Panc1 (cell line): ENCODE results near the gene DGLUCY. TPM values are rescaled to one million over a fixed set of nuclear protein-coding genes. Genes with fewer than 3 reads are reported as not detected.

Source experiments
- ATAC-seq: fragments of 200-7000 bp; cut with Tn5 transposase; 2 replicates; pipeline ENCODE4 v1.9.1; 2020; ENCODE audit warnings: mild to moderate bottlenecking, moderate library complexity
- BruUV-seq: library from RNA; stranded (reverse); fragments of 400-500 nt; replicated peaks from 2 replicates; lab custom pipeline; 2021; lab: Mats Ljungman, UMichigan
- CTCF ChIA-PET: fragments of 300-600 bp; sonication (Branson Sonifier 250); formaldehyde crosslinking; loops from one replicate; lab custom pipeline; 2022; ENCODE audit warnings: antibody characterized with exemption; lab: Charles Lee
- POLR2A ChIA-PET: fragments of 300-600 bp; sonication (Branson Sonifier 250); formaldehyde crosslinking; loops from one replicate; lab custom pipeline; 2022; ENCODE audit warnings: antibody characterized with exemption; lab: Charles Lee
- DNase-seq: peaks from one replicate; pipeline ENCODE4 v3.0.0-alpha.2; 2010; ENCODE audit warnings: low read depth, low spot score
- H3K27ac ChIP-seq: 2 replicates; pipeline ENCODE4 v1.5.1; 2011; ENCODE audit warnings: mild to moderate bottlenecking, low read length, inconsistent platforms
- H3K27me3 ChIP-seq: fragments of 200-500 bp; sonication (Bioruptor generic); 2 replicates; pipeline ENCODE4 v1.6.0; 2014; ENCODE audit warnings: low read length, inconsistent platforms; ENCODE audit not compliant: control insufficient read depth, insufficient read depth
- H3K36me3 ChIP-seq: fragments of 200-500 bp; sonication (Bioruptor generic); 2 replicates; pipeline ENCODE4 v1.5.1; 2014; ENCODE audit warnings: inconsistent platforms, mild to moderate bottlenecking, low read length, moderate library complexity; ENCODE audit not compliant: control insufficient read depth, insufficient read depth
- H3K4me1 ChIP-seq: 2 replicates; pipeline ENCODE4 v1.5.1; 2011; ENCODE audit warnings: inconsistent platforms, mild to moderate bottlenecking, low read length, moderate library complexity; ENCODE audit not compliant: control insufficient read depth, insufficient read depth
- H3K4me3 ChIP-seq, 2 experiments: 2 replicates each; pipeline ENCODE4 v1.5.1; 2011 to 2012; ENCODE audit warnings: low read depth in 2 of 2, low read length in 2 of 2, mild to moderate bottlenecking in 2 of 2, inconsistent platforms in 1 of 2, moderate library complexity in 1 of 2
- H3K9me3 ChIP-seq: fragments of 200-500 bp; sonication (Bioruptor generic); 2 replicates; pipeline ENCODE4 v1.5.1; 2014; ENCODE audit warnings: low read depth, mild to moderate bottlenecking, inconsistent platforms, low read length, moderate library complexity; ENCODE audit not compliant: control insufficient read depth, insufficient read depth
- CTCF ChIP-seq: fragments of 450-650 bp; IDR thresholded peaks from 2 replicates; pipeline ENCODE4 v1.5.1; 2017; ENCODE audit warnings: mild to moderate bottlenecking
- POLR2AphosphoS5 ChIP-seq: IDR thresholded peaks from 2 replicates; pipeline ENCODE4 v1.6.1; 2012; ENCODE audit warnings: mild to moderate bottlenecking, low read depth, low read length, moderate library complexity
- REST ChIP-seq, 2 experiments: IDR thresholded peaks; 2 replicates each; pipeline ENCODE4 v1.6.1; 2011 to 2012; ENCODE audit warnings: low read depth in 2 of 2, control low read depth in 1 of 2, low read length in 1 of 2, mild to moderate bottlenecking in 1 of 2, moderate library complexity in 1 of 2; ENCODE audit not compliant: insufficient read depth in 1 of 2
- SIN3A ChIP-seq: IDR thresholded peaks from 2 replicates; pipeline ENCODE4 v1.6.1; 2012; ENCODE audit warnings: low read depth, mild to moderate bottlenecking, low read length, moderate library complexity, borderline replicate concordance; ENCODE audit not compliant: insufficient read depth
- TCF7L2 ChIP-seq: IDR thresholded peaks from 2 replicates; pipeline ENCODE4 v1.6.1; 2011; ENCODE audit warnings: mild to moderate bottlenecking, low read depth, low read length, inconsistent platforms
- in situ Hi-C: cut with HindIII; loops from 2 replicates; pipeline ENCODE4 v1.10.0; 2016; ENCODE audit warnings: low sequenced_read_pairs, low pct_unique_long_range_greater_than_20kb
- intact Hi-C: fragments of 100-400 bp; cut with micrococcal nuclease; formaldehyde crosslinking; loops from one replicate; pipeline ENCODE4 v1.10.0; 2022; ENCODE audit not compliant: unreplicated experiment
- total RNA-seq: library from RNA; stranded (reverse); gene quantifications from one replicate; pipeline ENCODE4 v1.2.1, GENCODE V29; 2021; ENCODE audit not compliant: unreplicated experiment

Gene DGLUCY
- total RNA-seq, 1 experiment from 2014 or later = 21.3 TPM

- CTCF ChIA-PET = no interaction called here
- no TSS peak for BruUV-seq
Measured at GRCh38 chr14:91258876-91259275, 145.0 kb downstream of the DGLUCY start.

GRCh38 chr14:91261115-91261514 lies 147.2 kb downstream of the DGLUCY start:
- no TSS peak for BruUV-seq
- DNase-seq (no peak), ATAC-seq (no peak)
- ChIA-PET POLR2A (no interaction called here), CTCF (interaction anchor here (0.6 kb wide), 1 partner anchor 600 kb away, joined by 4 read pairs; no protein-coding TSS in a partner anchor)
- Histone ChIP-seq H3K4me1 (no peaks in the 10 kb centered on the region), H3K9me3 (no peaks in the 10 kb centered on the region), H3K27me3 (no peaks in the 10 kb centered on the region), H3K36me3 (no peaks in the 10 kb centered on the region), H3K4me3 (no peak overlapping the region), H3K27ac (no peak overlapping the region)
- in situ Hi-C loops = no loop called here
- TF ChIP-seq POLR2AphosphoS5 (no peak), SIN3A (no peak)
- intact Hi-C loops = no loop called here

More at GRCh38 chr14:91258876-91259275, 145.0 kb downstream of the DGLUCY start:
- DNase-seq (no peak), ATAC-seq (no peak)
- H3K4me3 ChIP-seq = no peak overlapping the region
- intact Hi-C loops = no loop called here
- no peak for TF ChIP-seq REST (IDR thresholded peaks at IDR 0.05; ENCODE audit: insufficient read depth in 1 of 2, low read depth in 2 of 2, low read length in 1 of 2)
- no peak for TF ChIP-seq CTCF
- no peak for TF ChIP-seq SIN3A
- TF ChIP-seq TCF7L2 = no peak
- TF ChIP-seq POLR2AphosphoS5 = no peak
- in situ Hi-C loops = no loop called here
- H3K4me1 ChIP-seq = no peaks in the 10 kb centered on the region
- H3K36me3 ChIP-seq = no peaks in the 10 kb centered on the region
- H3K27me3 ChIP-seq = no peaks in the 10 kb centered on the region
- no peak overlapping the region for H3K27ac ChIP-seq
- POLR2A ChIA-PET = no interaction called here
- H3K9me3 ChIP-seq = no peaks in the 10 kb centered on the region

- intact Hi-C loops (no loop called here), in situ Hi-C loops (no loop called here)
- BruUV-seq = no TSS peak
- DNase-seq (no peak), ATAC-seq (no peak)
- ChIA-PET CTCF (no interaction called here), POLR2A (no interaction called here)
- no peak overlapping the region for H3K27ac ChIP-seq
- no peaks in the 10 kb centered on the region for H3K9me3 ChIP-seq
- no peak overlapping the region for H3K4me3 ChIP-seq
- no peaks in the 10 kb centered on the region for H3K36me3 ChIP-seq
- H3K4me1 ChIP-seq = no peaks in the 10 kb centered on the region
- no peaks in the 10 kb centered on the region for H3K27me3 ChIP-seq
- TF ChIP-seq TCF7L2 = no peak
Measured at GRCh38 chr14:91261986-91262549, 148.2 kb downstream of the DGLUCY start.
